Gastroesophageal sphincter (tissue), 4 donors: ENCODE results near the gene DCANP1. TPM values are rescaled to one million over a fixed set of nuclear protein-coding genes. Genes with fewer than 3 reads are reported as not detected.

Experiments
- ATAC-seq: fragments of 150-250 bp; one replicate; pipeline ENCODE4 v1.9.1; 2016; ENCODE audit warnings: mild to moderate bottlenecking, moderate library complexity
- H3K27ac ChIP-seq, 4 donors: fragments of 200-600 bp; sonication (generic) in 3 of 4; 1 replicate in 3 of 4; 2 replicates in 1 of 4; pipeline ENCODE4 v1.5.1; 2016 to 2019
- H3K27me3 ChIP-seq: fragments of 200-600 bp; sonication (generic); one replicate; pipeline ENCODE4 v1.5.1; 2019
- H3K36me3 ChIP-seq, 2 donors: fragments of 200-600 bp; sonication (generic); one replicate each; pipeline ENCODE4 v1.5.1; 2019; ENCODE audit warnings: control low read depth in 1 of 2
- H3K4me1 ChIP-seq, 3 donors: fragments of 200-600 bp; sonication (generic); 1 replicate in 2 of 3; 2 replicates in 1 of 3; pipeline ENCODE4 v1.5.1; 2016 to 2019; ENCODE audit warnings: control low read depth in 2 of 3
- H3K4me3 ChIP-seq, 2 donors: fragments of 200-600 bp; sonication (generic); one replicate each; pipeline ENCODE4 v1.5.1; 2019; ENCODE audit warnings: mild to moderate bottlenecking in 1 of 2, moderate library complexity in 1 of 2
- H3K9me3 ChIP-seq, 3 donors: fragments of 200-600 bp; sonication (generic); one replicate each; pipeline ENCODE4 v1.5.1; 2017 to 2019; ENCODE audit warnings: control low read depth in 2 of 3
- EP300 ChIP-seq: sonication (generic); formaldehyde crosslinking; IDR thresholded peaks from one replicate; pipeline ENCODE4 v1.6.1; 2017; ENCODE audit warnings: antibody characterized with exemption, mild to moderate bottlenecking
- POLR2A ChIP-seq, 2 donors: fragments of 450-650 bp; IDR thresholded peaks; one replicate each; pipeline ENCODE4 v1.6.1; 2017; ENCODE audit warnings: antibody characterized with exemption in 2 of 2, mild to moderate bottlenecking in 2 of 2, moderate library complexity in 1 of 2
- POLR2AphosphoS5 ChIP-seq: sonication (generic); formaldehyde crosslinking; IDR thresholded peaks from one replicate; pipeline ENCODE4 v1.6.1; 2017; ENCODE audit warnings: antibody characterized with exemption
- WGBS, 2 donors: methylation state at CpG; one replicate each; pipeline ENCODE4 v1.1.5; 2018; ENCODE audit warnings: low coverage in 1 of 2; 5-methylcytosine and 5-hydroxymethylcytosine counted together
- total RNA-seq, 4 donors: library from RNA; depleted of rRNA; stranded (reverse); fragments of >200 nt; gene quantifications; one replicate each; pipeline ENCODE4 v1.1.0, GENCODE V29; 2016
- TF ChIP-seq, protein P1 (sequence below), 4 experiments: fragments of 200-600 bp in 2 of 4; fragments of 450-650 bp in 2 of 4; sonication (generic) in 1 of 4; IDR thresholded peaks; one replicate each; pipeline ENCODE4 v1.5.1; 2017 to 2019; ENCODE audit warnings: antibody characterized with exemption in 4 of 4, mild to moderate bottlenecking in 2 of 4, moderate library complexity in 2 of 4

Gene DCANP1
- total RNA-seq, 4 donors from 2014 or later: not detected

DNA sequence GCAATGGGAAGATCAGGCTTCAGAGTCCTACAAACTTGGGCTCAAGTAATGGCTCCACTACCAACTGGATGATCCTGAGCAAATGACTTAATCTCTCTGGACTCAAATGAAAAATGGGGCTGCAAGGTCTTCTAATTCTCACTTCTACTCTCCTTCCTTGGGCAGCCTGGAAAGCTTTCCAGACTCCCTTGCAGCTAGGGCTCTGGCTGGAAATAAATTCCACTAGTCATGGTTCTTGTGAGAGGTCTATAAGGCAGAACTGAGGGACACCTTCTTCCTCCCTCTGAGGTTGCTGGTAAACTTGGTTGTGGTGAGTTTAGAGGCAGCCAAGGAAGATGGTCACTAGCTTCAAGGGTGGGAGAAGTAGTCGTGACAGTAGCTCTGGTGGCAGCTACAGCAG, 18.6 kb downstream of the DCANP1 start:
- no peaks in the 10 kb centered on the region for H3K36me3 ChIP-seq
- no peak for ATAC-seq
- H3K4me1 ChIP-seq: no peaks in the 10 kb centered on the region
- H3K27me3 ChIP-seq: no peaks in the 10 kb centered on the region
- H3K27ac ChIP-seq: no peak overlapping the region
- peaks cover 0 to 11% (median 0%) of the 10 kb centered on the region in 3 donors for H3K9me3 ChIP-seq
- WGBS, 2 donors: 89% methylated on average over 1 of the region's 1 CpG; no CpG with 5 or more reads in 1 of the 2 donors
- H3K4me3 ChIP-seq: no peak overlapping the region
- TF ChIP-seq POLR2AphosphoS5 (no peak), POLR2A (IDR thresholded peaks at IDR 0.05) (no peak), EP300 (no peak)
- TF ChIP-seq, protein P1, sequence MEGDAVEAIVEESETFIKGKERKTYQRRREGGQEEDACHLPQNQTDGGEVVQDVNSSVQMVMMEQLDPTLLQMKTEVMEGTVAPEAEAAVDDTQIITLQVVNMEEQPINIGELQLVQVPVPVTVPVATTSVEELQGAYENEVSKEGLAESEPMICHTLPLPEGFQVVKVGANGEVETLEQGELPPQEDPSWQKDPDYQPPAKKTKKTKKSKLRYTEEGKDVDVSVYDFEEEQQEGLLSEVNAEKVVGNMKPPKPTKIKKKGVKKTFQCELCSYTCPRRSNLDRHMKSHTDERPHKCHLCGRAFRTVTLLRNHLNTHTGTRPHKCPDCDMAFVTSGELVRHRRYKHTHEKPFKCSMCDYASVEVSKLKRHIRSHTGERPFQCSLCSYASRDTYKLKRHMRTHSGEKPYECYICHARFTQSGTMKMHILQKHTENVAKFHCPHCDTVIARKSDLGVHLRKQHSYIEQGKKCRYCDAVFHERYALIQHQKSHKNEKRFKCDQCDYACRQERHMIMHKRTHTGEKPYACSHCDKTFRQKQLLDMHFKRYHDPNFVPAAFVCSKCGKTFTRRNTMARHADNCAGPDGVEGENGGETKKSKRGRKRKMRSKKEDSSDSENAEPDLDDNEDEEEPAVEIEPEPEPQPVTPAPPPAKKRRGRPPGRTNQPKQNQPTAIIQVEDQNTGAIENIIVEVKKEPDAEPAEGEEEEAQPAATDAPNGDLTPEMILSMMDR (IDR thresholded peaks at IDR 0.05): no peak

DNA sequence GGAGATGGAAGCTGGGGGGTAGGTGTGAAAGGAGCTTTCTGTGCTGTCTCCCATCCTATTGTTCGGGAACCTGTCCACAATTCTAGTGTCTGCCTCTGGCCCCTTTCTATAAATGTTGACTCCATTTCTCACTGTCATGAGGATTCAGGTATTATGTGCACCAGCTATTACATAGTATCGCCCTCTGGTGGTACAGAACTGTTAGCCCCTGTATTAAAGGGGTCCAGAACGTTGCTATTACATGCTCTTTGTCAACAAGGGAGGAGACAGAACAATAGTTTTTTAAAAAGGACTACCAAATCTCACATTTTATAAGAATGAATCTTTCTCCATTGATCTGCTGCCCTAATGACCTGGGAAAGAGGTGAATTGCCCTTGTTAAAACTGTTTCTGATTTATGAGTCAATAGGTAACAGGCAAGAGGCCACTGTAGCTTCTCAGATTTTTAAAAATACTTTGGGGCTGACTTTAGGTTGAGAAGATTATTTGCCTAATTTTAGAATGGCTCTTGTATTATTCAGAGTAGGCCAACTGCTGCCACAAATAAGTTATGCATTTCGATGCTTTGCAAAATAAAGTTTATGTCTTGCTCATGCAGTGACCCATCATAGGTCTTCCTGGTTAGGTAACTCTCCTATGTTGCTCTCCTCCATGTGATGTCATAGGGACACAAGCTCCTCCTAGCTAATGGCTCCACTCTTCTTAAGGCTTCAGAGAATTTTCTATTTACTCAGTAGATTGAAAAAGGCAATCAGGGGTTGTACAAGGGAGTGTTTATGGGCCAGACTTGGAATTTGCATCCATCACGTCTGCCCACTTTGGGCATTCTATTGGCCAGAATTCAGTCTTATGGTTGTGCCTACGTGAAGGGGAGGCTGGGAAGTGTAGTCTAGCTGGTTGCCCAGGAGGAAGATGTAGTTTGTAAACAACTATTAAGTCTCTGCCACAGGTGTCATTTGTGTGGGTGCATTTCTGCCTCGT, 20.8 kb downstream of the DCANP1 start:
- no peaks in the 10 kb centered on the region for H3K27me3 ChIP-seq

DNA sequence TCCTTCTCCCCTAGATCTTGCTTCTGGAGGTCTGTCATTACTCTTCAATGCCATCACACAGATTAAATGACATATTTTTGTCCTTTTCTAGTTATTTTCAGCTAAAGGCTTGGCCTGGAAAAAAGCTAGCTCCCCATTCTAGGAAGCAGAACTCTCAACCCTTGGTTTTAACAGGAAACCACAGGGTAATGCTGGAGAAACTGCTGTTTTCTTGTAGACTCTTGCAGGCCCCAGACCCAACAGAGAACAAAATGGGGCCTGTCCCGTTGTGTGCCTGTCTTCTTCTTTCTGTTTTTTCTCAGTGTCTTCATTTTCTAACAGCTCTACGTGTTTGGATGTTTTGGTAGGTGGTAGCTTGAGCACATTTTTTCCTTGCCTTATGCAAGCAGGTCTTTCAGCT, 21.5 kb downstream of the DCANP1 start:
- TF ChIP-seq POLR2A (IDR thresholded peaks at IDR 0.05) (no peak), EP300 (no peak), POLR2AphosphoS5 (no peak)
- TF ChIP-seq, protein P1 (IDR thresholded peaks at IDR 0.05): no peak
- no peak overlapping the region for H3K4me3 ChIP-seq
- no peaks in the 10 kb centered on the region for H3K4me1 ChIP-seq
- H3K27ac ChIP-seq: no peak overlapping the region
- peaks cover 0 to 11% (median 0%) of the 10 kb centered on the region in 3 donors for H3K9me3 ChIP-seq
- WGBS, 2 donors: 17 to 39% methylated on average over 2 of the region's 2 CpGs
- ATAC-seq: no peak
- no peaks in the 10 kb centered on the region for H3K36me3 ChIP-seq
- no peaks in the 10 kb centered on the region for H3K27me3 ChIP-seq

More for the DNA sequence above, 20.8 kb downstream of the DCANP1 start:
- ATAC-seq: peak; percentile 48
- TF ChIP-seq POLR2AphosphoS5: no peak
- TF ChIP-seq EP300: no peak
- TF ChIP-seq, protein P1 (IDR thresholded peaks at IDR 0.05): peak; percentile 36 to 62 (median 46)
- TF ChIP-seq POLR2A (IDR thresholded peaks at IDR 0.05): no peak
- H3K4me1 ChIP-seq: no peaks in the 10 kb centered on the region
- 54 to 57% methylated on average over 6 to 7 of the region's 7 CpGs for WGBS, 2 donors
- no peaks in the 10 kb centered on the region for H3K36me3 ChIP-seq
- peaks cover 0 to 11% (median 0%) of the 10 kb centered on the region in 3 donors for H3K9me3 ChIP-seq
- H3K4me3 ChIP-seq: no peak overlapping the region
- no peak overlapping the region for H3K27ac ChIP-seq

DNA sequence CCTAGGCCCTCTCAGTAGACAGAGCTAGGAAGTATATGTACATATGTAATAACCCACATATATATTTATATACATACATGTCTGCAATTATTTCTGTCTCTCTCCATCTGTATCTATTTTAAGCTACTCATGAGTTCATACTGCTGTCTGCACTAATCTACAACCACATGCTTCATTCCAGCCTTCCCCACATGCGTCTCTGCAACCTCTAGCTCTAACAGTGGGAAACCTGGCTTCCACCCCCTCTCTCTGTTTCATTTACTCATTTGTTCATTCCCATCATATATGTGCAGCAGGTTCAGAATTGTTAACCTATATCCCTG, 23.3 kb downstream of the DCANP1 start:
- TF ChIP-seq POLR2AphosphoS5: no peak
- TF ChIP-seq, protein P1 (IDR thresholded peaks at IDR 0.05): no peak
- no peak for TF ChIP-seq POLR2A (IDR thresholded peaks at IDR 0.05)
- TF ChIP-seq EP300: no peak
- H3K4me1 ChIP-seq: no peaks in the 10 kb centered on the region
- 63 to 86% methylated on average over 1 of the region's 1 CpG for WGBS, 2 donors
- H3K4me3 ChIP-seq: no peak overlapping the region
- no peak for ATAC-seq
- H3K27me3 ChIP-seq: no peaks in the 10 kb centered on the region
- H3K9me3 ChIP-seq: peaks cover 0 to 11% (median 0%) of the 10 kb centered on the region in 3 donors
- H3K27ac ChIP-seq: no peak overlapping the region
- H3K36me3 ChIP-seq: no peaks in the 10 kb centered on the region
